Cerebellar nuclear complex (tissue), 1 donor: ENCODE data around the gene ST3GAL4.
"Not testable (repeated sequence)": the region's sequence is repeated elsewhere in the genome, so short reads cannot be mapped to it uniquely, and the experiment has no call there.

ENCODE experiments used
- DNase-seq, 2 experiments: peaks; one replicate each; lab custom pipeline; 2025; lab: John Stamatoyannopoulos, UW

ST3GAL4 gene

GRCh38 chr11:126346586-126346940 lies 8.9 kb upstream of the ST3GAL4 start:
- DNase-seq: no peak

- not testable (repeated sequence) for DNase-seq
Measured at GRCh38 chr11:126346946-126347345, 8.5 kb upstream of the ST3GAL4 start.

DNA sequence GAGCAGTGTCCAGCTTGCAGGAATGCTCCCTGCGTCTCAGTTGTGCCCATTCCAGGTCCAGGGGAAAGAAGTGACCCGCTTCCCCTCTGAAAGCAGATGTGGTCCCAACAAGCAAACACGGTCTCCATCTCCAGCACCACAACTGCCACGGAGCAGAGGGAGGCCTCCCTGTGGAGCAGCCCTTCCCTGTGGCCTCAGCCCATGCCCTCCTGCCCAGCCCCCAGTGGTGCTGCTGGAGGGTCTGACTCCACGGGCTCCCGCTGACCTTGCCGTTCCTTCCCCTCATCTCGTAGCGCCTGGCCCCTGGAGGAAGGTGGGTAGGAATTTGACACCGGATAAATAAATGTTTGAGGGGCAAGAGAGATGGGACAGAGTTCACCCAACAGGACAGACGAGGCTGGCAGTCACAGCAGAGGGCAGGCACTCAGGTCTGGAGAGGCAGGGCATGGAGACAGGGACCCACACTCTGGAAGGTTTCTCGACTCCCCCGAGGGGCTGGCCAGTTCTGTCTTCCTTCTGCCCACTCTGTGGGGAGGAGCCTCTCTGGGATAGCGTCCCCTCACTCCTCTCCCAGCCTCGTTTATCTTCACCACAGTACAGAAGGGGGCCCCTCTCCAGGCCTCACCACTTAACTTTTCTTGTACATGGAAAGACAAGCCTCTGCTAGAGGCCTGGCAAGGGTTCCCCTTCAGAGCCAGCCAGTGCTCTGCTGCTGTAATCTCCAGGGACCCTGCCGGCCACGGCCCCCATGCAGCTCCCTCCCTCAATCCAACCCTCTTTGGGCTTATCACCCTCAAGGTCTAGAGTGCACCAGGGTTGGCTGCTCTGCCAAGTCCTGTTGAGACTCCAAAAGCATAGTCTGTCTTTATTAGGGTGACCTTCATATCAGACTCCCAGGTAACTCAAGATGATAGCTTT lies 7.5 kb upstream of the ST3GAL4 start:
- DNase-seq: no peak

- DNase-seq: peak in 1 of 2 experiments; percentile 21
Measured at GRCh38 chr11:126348806-126349582, 6.5 kb upstream of the ST3GAL4 start.

DNA sequence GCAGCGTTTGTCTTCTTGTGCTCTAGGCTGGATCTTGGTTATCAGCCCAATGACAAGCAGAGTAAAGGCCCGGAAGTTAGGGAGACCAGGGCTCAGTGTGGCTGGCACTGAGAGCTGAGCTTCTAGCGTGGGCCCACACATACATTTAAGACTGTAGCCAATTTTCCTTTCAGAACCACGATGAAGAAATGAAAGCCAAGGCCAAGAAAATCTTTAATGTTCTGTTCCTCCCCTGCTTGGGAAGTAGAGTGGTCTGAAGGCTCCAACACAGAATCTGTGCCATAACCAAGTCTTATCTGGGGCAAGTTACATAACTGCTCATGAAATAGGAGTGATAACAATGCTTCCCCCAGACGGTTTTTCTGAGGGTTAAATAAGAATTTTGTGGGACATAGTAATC lies 4.7 kb upstream of the ST3GAL4 start:
- no peak for DNase-seq

- no peak for DNase-seq
Measured at GRCh38 chr11:126352163-126352562, 3.3 kb upstream of the ST3GAL4 start.

- DNase-seq: no peak
Measured at GRCh38 chr11:126352934-126353801, 2.3 kb upstream of the ST3GAL4 start.

DNA sequence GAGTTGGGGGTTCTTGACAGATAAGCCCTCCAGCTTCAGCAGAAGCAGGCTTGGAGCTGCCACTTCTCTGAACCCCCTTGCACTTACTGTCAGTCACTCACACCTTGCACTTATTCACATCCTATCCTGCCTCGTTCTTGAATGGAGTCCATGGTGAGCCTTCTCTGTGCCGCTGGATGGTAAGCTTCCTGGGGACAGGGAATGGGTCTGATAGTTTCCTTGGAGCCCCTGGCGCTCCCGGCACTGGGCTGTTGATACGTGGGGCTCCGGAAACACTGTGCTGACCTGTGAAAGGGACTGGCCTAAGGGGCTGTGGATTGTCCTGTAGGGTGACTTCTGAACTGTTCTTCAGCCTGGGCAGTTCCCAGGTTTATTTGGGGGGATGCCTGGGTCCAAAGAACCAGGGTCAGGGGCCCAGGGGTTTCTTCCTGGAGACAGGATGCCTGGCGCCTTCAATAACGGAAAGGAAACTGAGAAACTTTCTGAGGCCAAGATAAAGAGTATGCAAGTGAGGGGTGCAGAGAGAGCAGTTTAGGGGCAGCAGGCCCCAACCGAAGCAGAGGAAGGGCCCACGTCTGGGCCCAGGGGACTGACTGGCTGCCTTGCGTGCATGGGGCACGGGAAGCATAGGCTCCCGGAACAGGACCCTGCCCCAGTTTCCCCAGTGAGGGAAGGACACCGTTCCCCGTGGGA lies 709 bp upstream of the ST3GAL4 start:
- no peak for DNase-seq

DNA sequence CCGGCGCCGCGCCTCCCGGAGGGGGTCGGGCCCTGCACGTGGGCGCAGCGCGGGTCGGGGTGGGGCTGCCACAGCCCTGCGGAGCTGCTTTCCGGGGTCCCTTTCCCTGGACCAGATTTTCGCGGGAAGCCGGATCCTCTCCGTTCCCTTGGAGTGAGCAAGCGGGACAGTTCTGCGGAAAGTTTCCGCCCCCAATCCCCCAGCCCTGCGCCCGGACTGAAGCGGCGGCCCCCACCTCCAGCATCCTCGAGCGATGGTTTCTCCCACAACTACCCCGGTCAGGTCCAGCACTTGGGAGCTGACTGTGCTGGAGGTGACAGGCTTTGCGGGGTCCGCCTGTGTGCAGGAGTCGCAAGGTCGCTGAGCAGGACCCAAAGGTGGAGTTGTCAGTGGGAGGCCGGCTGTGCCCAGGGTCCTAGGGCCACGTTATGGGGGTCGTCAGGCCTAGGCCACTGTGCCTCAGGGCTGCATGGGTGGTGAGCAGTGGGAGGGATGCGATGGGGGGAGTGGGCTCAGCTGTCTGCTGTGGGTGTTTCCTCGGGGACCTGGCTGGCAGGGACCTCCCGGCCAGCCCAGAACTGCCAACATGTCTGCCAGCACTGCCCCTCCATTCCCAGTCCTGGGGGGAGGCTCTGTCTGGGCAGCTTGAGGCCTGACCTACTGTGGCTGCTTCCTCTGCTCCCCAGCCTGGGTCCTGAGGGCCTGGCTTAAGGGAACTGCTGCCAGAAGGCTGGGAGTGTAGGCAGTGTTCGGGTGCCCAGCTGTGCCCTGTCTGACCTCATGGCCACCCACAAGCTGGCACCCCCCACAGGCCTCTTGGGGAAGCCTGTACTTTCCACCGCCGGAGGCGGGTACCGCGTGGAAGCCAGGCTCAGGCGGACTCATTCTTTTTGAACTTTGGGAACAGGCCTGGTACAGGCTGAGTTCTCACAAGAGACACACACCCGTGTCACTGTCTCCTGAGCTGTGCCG lies 726 bp downstream of the ST3GAL4 start:
- DNase-seq: no peak

DNA sequence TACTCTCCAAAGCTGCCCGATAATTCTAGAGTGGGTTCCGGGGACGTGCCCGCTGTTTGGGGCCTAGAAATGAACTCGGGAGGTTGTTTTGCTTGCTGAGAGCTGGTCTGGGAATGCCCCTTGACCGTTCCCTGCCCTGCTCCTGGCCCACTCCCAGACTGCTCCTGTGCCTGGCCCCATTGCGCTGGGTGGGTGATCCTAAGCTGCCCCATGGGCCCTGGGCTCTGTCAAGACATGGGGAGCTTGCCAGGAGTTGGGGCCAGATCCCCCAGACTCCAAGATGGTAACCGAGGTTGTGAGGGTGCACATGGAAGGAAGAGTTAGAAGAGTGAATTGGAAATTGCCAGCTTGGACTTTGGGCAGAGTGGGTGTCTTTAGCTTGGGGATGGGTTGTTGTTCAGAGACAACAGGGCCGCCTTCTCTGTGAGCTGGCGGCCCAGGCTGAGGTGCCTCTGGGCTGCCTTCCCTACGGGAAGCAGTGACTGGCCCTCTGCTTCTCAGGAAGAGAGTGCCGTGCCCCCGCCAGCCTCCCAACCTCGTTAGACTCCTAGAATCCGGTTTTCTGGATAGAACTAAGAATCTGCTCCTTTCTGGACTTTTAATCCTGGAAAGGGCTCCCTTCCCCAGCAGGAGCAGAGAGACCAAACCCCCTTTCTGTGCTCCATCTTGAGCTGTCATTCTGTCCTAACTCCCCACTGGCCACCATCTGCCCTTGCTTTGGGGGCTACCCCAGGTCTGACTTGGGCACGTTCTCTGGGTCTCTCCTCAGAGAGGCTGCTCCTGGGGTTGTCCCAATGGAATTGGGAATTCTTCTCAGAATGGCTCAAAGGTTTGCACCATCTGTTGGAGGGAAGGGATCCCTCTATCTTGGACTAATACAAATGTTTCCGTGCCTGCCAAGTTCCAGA lies 1.8 kb downstream of the ST3GAL4 start:
- DNase-seq: no peak

- DNase-seq: no peak
Measured at GRCh38 chr11:126357969-126358762, 2.7 kb downstream of the ST3GAL4 start.

- no peak for DNase-seq
Measured at GRCh38 chr11:126358763-126359160, 3.3 kb downstream of the ST3GAL4 start.

GRCh38 chr11:126359431-126360048 lies 4.1 kb downstream of the ST3GAL4 start:
- no peak for DNase-seq

DNA sequence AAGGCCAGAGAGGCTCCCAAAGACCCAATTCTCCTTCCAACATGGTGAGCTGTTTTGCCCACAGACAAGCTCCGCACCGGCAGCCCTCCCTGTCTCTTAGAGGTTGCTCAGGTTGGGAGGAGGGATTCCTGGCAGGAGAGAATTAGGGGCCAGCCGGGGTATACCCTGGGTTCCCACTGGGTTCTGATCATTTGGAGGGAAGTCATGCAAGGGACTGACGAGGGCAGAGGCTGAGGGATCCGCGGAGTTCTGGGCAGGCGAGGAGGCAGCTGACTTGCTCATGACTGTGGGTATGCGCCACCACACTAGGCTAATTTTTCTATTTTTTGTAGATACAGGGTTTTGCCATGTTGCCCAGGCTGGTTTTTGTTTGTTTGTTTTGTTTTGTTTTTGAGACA lies 4.6 kb downstream of the ST3GAL4 start:
- DNase-seq: no peak

- DNase-seq: no peak
Measured at GRCh38 chr11:126361400-126361799, 5.9 kb downstream of the ST3GAL4 start.

DNA sequence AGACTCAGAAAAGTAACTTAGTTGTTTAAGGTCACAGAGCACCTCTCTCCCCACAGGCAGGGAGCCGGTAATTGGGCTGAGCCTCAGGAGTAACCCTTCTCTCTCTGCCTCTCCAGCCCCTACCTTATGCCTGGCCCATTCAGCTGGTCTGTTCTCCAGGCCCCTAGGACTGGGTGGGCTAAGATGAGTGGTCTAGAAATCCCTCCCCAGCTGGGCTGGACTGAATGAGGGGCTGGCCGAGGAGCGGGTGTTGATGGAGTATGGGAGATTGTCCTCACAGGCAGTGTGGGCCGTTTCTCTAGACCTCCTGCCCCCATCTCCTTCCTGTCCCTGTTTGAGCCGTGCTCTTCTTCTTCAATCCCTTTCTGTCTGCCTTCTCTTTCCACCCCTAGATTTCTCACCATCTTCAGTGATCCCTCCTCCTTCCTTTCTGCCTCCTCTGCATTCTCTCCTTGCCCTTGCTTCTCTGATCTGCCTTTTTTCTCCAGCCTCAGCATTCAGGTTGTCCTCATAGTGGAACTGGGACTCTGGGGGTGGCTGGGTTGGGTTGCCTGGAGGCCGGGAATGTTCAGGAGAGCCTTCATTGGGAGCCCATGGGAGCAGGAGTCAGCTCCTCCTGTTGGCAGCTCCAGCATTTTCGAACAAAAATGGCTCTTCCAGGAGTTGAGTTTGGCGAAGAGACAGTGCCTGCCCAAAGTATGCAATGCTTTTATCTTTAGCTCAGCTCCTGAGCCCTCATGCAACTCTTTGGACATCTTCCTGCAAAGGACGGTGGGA lies 7.6 kb downstream of the ST3GAL4 start:
- no peak for DNase-seq

- DNase-seq: no peak
Measured at GRCh38 chr11:126363706-126364248, 8.3 kb downstream of the ST3GAL4 start.
